H9 (cell line): ENCODE measurements around the gene OR11L1. TPM values are rescaled to one million over a fixed set of nuclear protein-coding genes. Genes with fewer than 3 reads are reported as not detected.

ENCODE experiments used
- DNase-seq: peaks from one replicate; pipeline ENCODE4 v3.0.0-alpha.2; 2017
- H2AFZ ChIP-seq: one replicate; pipeline ENCODE4 v1.6.1; 2013; ENCODE audit warnings: mild to moderate bottlenecking, low read length, control low read depth, moderate library complexity
- H2AK5ac ChIP-seq: 2 replicates; pipeline ENCODE4 v1.6.1; 2013; ENCODE audit warnings: low read length, control low read depth, mixed read lengths; ENCODE audit not compliant: insufficient read length
- H2BK120ac ChIP-seq: one replicate; pipeline ENCODE4 v1.6.1; 2013; ENCODE audit warnings: low read depth, mild to moderate bottlenecking, low read length, control low read depth, inconsistent platforms; ENCODE audit not compliant: poor library complexity, severe bottlenecking
- H2BK12ac ChIP-seq: 2 replicates; pipeline ENCODE4 v1.6.1; 2013; ENCODE audit warnings: low read length, control low read depth, mixed read lengths, low read depth; ENCODE audit not compliant: insufficient read length
- H2BK15ac ChIP-seq: 2 replicates; pipeline ENCODE4 v1.6.1; 2013; ENCODE audit warnings: low read depth, low read length, control low read depth
- H2BK20ac ChIP-seq: one replicate; pipeline ENCODE4 v1.6.1; 2013; ENCODE audit warnings: low read depth, mild to moderate bottlenecking, low read length, control low read depth, inconsistent platforms; ENCODE audit not compliant: poor library complexity, severe bottlenecking
- H2BK5ac ChIP-seq: 2 replicates; pipeline ENCODE4 v1.6.1; 2013; ENCODE audit warnings: low read length, control low read depth, mixed read lengths; ENCODE audit not compliant: insufficient read length
- H3K14ac ChIP-seq: 2 replicates; pipeline ENCODE4 v1.6.1; 2013; ENCODE audit warnings: low read length, control low read depth; ENCODE audit not compliant: insufficient read depth
- H3K18ac ChIP-seq: 2 replicates; pipeline ENCODE4 v1.6.1; 2013; ENCODE audit warnings: low read depth, mild to moderate bottlenecking, mixed read lengths, low read length, control low read depth; ENCODE audit not compliant: insufficient read length
- H3K23ac ChIP-seq: 2 replicates; pipeline ENCODE4 v1.6.1; 2013; ENCODE audit warnings: low read length, control low read depth, mixed read lengths, low read depth; ENCODE audit not compliant: insufficient read length
- H3K23me2 ChIP-seq: 2 replicates; pipeline ENCODE4 v1.6.1; 2013; ENCODE audit warnings: low read depth, mild to moderate bottlenecking, mixed read lengths, low read length, control low read depth; ENCODE audit not compliant: insufficient read length, poor library complexity, severe bottlenecking
- H3K27ac ChIP-seq: 2 replicates; pipeline ENCODE4 v1.5.1; 2013; ENCODE audit warnings: low read length, control low read depth, mixed read lengths, low read depth; ENCODE audit not compliant: insufficient read length
- H3K27me3 ChIP-seq: 2 replicates; pipeline ENCODE4 v1.6.1; 2013; ENCODE audit warnings: low read length, control low read depth, inconsistent platforms; ENCODE audit not compliant: insufficient read depth
- H3K4ac ChIP-seq: 2 replicates; pipeline ENCODE4 v1.6.1; 2013; ENCODE audit warnings: low read depth, mild to moderate bottlenecking, control low read depth, inconsistent platforms, low read length, moderate library complexity
- H3K4me1 ChIP-seq: 2 replicates; pipeline ENCODE4 v1.6.1; 2013; ENCODE audit warnings: low read length, control low read depth, inconsistent platforms; ENCODE audit not compliant: insufficient read depth
- H3K4me2 ChIP-seq: 2 replicates; pipeline ENCODE4 v1.6.1; 2013; ENCODE audit warnings: low read length, control low read depth, mixed read lengths; ENCODE audit not compliant: insufficient read length, insufficient read depth
- H3K56ac ChIP-seq: 2 replicates; pipeline ENCODE4 v1.6.1; 2013; ENCODE audit warnings: low read depth, mild to moderate bottlenecking, mixed read lengths, low read length, control low read depth; ENCODE audit not compliant: insufficient read length
- H3K79me1 ChIP-seq: 2 replicates; pipeline ENCODE4 v1.6.1; 2013; ENCODE audit warnings: low read depth, mild to moderate bottlenecking, moderate library complexity, low read length, control low read depth, inconsistent platforms; ENCODE audit not compliant: insufficient read depth, poor library complexity, severe bottlenecking
- H3K79me2 ChIP-seq: 2 replicates; pipeline ENCODE4 v1.6.1; 2013; ENCODE audit warnings: low read length, control low read depth, inconsistent platforms; ENCODE audit not compliant: insufficient read depth
- H3K9ac ChIP-seq: 2 replicates; pipeline ENCODE4 v1.6.1; 2013; ENCODE audit warnings: low read length, control low read depth, mixed read lengths; ENCODE audit not compliant: insufficient read length; ENCODE audit errors: extremely low read depth
- H3K9me3 ChIP-seq: one replicate; pipeline ENCODE4 v1.6.1; 2013; ENCODE audit warnings: low read depth, low read length, inconsistent platforms; ENCODE audit not compliant: control insufficient read depth
- H3T11ph ChIP-seq: one replicate; pipeline ENCODE4 v1.6.1; 2013; ENCODE audit warnings: mild to moderate bottlenecking, low read length, control low read depth, inconsistent platforms
- H4K20me1 ChIP-seq: one replicate; pipeline ENCODE4 v1.6.1; 2013; ENCODE audit not compliant: control insufficient read depth, insufficient read length, insufficient read depth
- H4K5ac ChIP-seq: 2 replicates; pipeline ENCODE4 v1.6.1; 2013; ENCODE audit warnings: low read depth, mild to moderate bottlenecking, mixed read lengths, low read length, control low read depth; ENCODE audit not compliant: insufficient read length
- H4K8ac ChIP-seq: replicated peaks from 2 replicates; pipeline ENCODE4 v1.6.1; 2013; ENCODE audit warnings: low read length, control low read depth, mixed read lengths, low read depth; ENCODE audit not compliant: insufficient read length
- H4K91ac ChIP-seq: 2 replicates; pipeline ENCODE4 v1.6.1; 2013; ENCODE audit warnings: low read depth, mild to moderate bottlenecking, moderate library complexity, mixed read lengths, low read length, control low read depth; ENCODE audit not compliant: insufficient read length
- H3K27ac Mint-ChIP-seq, 3 experiments: 2 replicates in 2 of 3; 3 replicates in 1 of 3; pipeline ENCODE4 v1.8.0; 2020 to 2021; ENCODE audit warnings: mixed read lengths in 3 of 3, mild to moderate bottlenecking in 1 of 3, moderate library complexity in 1 of 3
- H3K27me3 Mint-ChIP-seq: 2 replicates; pipeline ENCODE4 v1.8.0; 2021; ENCODE audit warnings: low read depth, mild to moderate bottlenecking, moderate library complexity, mixed read lengths
- H3K36me3 Mint-ChIP-seq, 3 experiments: 2 replicates in 2 of 3; 3 replicates in 1 of 3; pipeline ENCODE4 v1.8.0; 2020 to 2021; ENCODE audit warnings: low read depth in 3 of 3, mixed read lengths in 3 of 3; ENCODE audit not compliant: insufficient read depth in 1 of 3
- H3K4me1 Mint-ChIP-seq, 2 experiments: 2 replicates each; pipeline ENCODE4 v1.8.0; 2020; ENCODE audit warnings: mixed read lengths in 2 of 2
- H3K4me3 Mint-ChIP-seq, 2 experiments: 2 replicates in 1 of 2; 3 replicates in 1 of 2; pipeline ENCODE4 v1.8.0; 2020 to 2021; ENCODE audit warnings: mild to moderate bottlenecking in 2 of 2, mixed read lengths in 2 of 2, moderate library complexity in 1 of 2
- H3K9me3 Mint-ChIP-seq, 2 experiments: 2 replicates in 1 of 2; 3 replicates in 1 of 2; pipeline ENCODE4 v1.8.0; 2020; ENCODE audit warnings: mild to moderate bottlenecking in 2 of 2, mixed read lengths in 2 of 2, moderate library complexity in 1 of 2
- CTCF ChIP-seq: fragments of 200-600 bp; sonication (generic); conservative IDR thresholded peaks from 3 replicates; pipeline ENCODE4 v1.8.0; 2021; ENCODE audit warnings: antibody characterized with exemption, mild to moderate bottlenecking
- WGBS: extraction: QIAGEN DNeasy Blood & Tissue Kit; methylation state at CpG from one replicate; pipeline ENCODE4 v1.1.7; 2013; ENCODE audit warnings: missing lambda C conversion rate, low lambda C conversion rate, mixed read lengths; ENCODE audit not compliant: insufficient read length; ENCODE audit errors: extremely low coverage; 5-methylcytosine and 5-hydroxymethylcytosine counted together
- total RNA-seq: library from RNA; stranded (reverse); gene quantifications from 2 replicates; pipeline ENCODE4 v1.2.1, GENCODE V29; 2021

The OR11L1 gene
- total RNA-seq, 1 experiment from 2014 or later: not detected

- no peak overlapping the region for H3T11ph ChIP-seq
- H4K8ac ChIP-seq: no peak overlapping the region
- no peak overlapping the region for H3K9ac ChIP-seq
Measured at GRCh38 chr1:247849616-247850015, 7.9 kb upstream of the OR11L1 start.

More at GRCh38 chr1:247849616-247850015, 7.9 kb upstream of the OR11L1 start:
- Histone ChIP-seq H2AK5ac (no peak overlapping the region), H4K20me1 (no peaks in the 10 kb centered on the region), H3K14ac (no peak overlapping the region), H3K79me2 (no peaks in the 10 kb centered on the region), H4K91ac (no peak overlapping the region), H3K27ac (no peak overlapping the region), H3K4ac (no peak overlapping the region), H3K4me2 (no peak overlapping the region), H2AFZ (no peak overlapping the region), H3K4me1 (no peaks in the 10 kb centered on the region), H4K5ac (no peak overlapping the region), H2BK20ac (no peak overlapping the region), H3K27me3 (no peaks in the 10 kb centered on the region), H2BK12ac (no peak overlapping the region), H3K9me3 (peaks cover 7% of the 10 kb centered on the region), H3K23me2 (no peaks in the 10 kb centered on the region), H2BK5ac (no peak overlapping the region), H3K56ac (no peak overlapping the region), H3K23ac (no peak overlapping the region), H3K79me1 (no peaks in the 10 kb centered on the region), H3K18ac (no peak overlapping the region), H2BK120ac (no peak overlapping the region), H2BK15ac (no peak overlapping the region)
- no peak overlapping the region for H3K4me3 Mint-ChIP-seq
- H3K9me3 Mint-ChIP-seq: peaks cover 29 to 44% of the 10 kb centered on the region in 2 experiments
- WGBS: no CpG with 5 or more reads among the region's 1 CpG
- DNase-seq: no peak
- no peak for TF ChIP-seq CTCF
- H3K36me3 Mint-ChIP-seq: peaks cover 0 to 2% (median 0%) of the 10 kb centered on the region in 3 experiments; a peak in 3 of 7 replicates
- H3K27ac Mint-ChIP-seq: no peak overlapping the region
- H3K27me3 Mint-ChIP-seq: no peaks in the 10 kb centered on the region
- 0 out of 4 replicates have a peak, but pooled peaks cover 0 to 2% of the 10 kb centered on the region in 2 experiments for H3K4me1 Mint-ChIP-seq
